Measurements from ENCODE around the gene RPS18. TPM values are rescaled to one million over a fixed set of nuclear protein-coding genes. Genes with fewer than 3 reads are reported as not detected.

Gene RPS18
- total RNA-seq, 1 donor from 2014 or later = 1,985 TPM

Other genes with a start within 250 kb of the RPS18 start
- 201 and 213 TPM in 2 replicates for gene HLA-DPA1, start 198.4 kb upstream of the RPS18 start, total RNA-seq
- gene HLA-DPB1, start 196.1 kb upstream of the RPS18 start, total RNA-seq = 93.9 and 99.1 TPM in 2 replicates
- gene COL11A2, start 79.6 kb upstream of the RPS18 start, total RNA-seq = 0.42 and 0.61 TPM in 2 replicates
- gene RXRB, start 71.4 kb upstream of the RPS18 start, total RNA-seq = 44.1 and 47.2 TPM in 2 replicates
- 60.7 and 62.1 TPM in 2 replicates for gene SLC39A7, start 71.2 kb upstream of the RPS18 start, total RNA-seq
- gene HSD17B8, start 67.4 kb upstream of the RPS18 start, total RNA-seq = 6.9 TPM in 2 replicates
- 44.0 and 46.0 TPM in 2 replicates for gene RING1, start 63.6 kb upstream of the RPS18 start, total RNA-seq
- gene VPS52, start 199 bp upstream of the RPS18 start, total RNA-seq = 64.0 and 71.6 TPM in 2 replicates
- 17.1 and 19.7 TPM in 2 replicates for gene B3GALT4, start 5.0 kb downstream of the RPS18 start, total RNA-seq
- gene WDR46, start 17.2 kb downstream of the RPS18 start, total RNA-seq = 68.2 and 70.7 TPM in 2 replicates
- gene PFDN6, start 17.5 kb downstream of the RPS18 start, total RNA-seq = 71.8 and 79.6 TPM in 2 replicates
- gene RGL2, start 26.9 kb downstream of the RPS18 start, total RNA-seq = 45.7 and 46.5 TPM in 2 replicates
- gene TAPBP, start 42.0 kb downstream of the RPS18 start, total RNA-seq = 415 TPM in 2 replicates
- gene ZBTB22, start 45.7 kb downstream of the RPS18 start, total RNA-seq = 12.4 and 13.3 TPM in 2 replicates
- 76.7 and 80.6 TPM in 2 replicates for gene DAXX, start 50.9 kb downstream of the RPS18 start, total RNA-seq
- 76.1 and 76.9 TPM in 2 replicates for gene KIFC1, start 119.7 kb downstream of the RPS18 start, total RNA-seq
- gene PHF1, start 138.9 kb downstream of the RPS18 start, total RNA-seq = 37.1 and 38.5 TPM in 2 replicates
- gene CUTA, start 146.0 kb downstream of the RPS18 start, total RNA-seq = 134 and 135 TPM in 2 replicates
- gene SYNGAP1, start 148.0 kb downstream of the RPS18 start, total RNA-seq = 31.8 and 32.4 TPM in 2 replicates
- 11.7 and 12.1 TPM in 2 replicates for gene ZBTB9, start 182.5 kb downstream of the RPS18 start, total RNA-seq

All from T-helper 1 cell treated with Interleukin-12 subunit alpha and Interleukin-12 subunit beta and Interleukin-4 antibody, amounts not matched to agents 30 ng/mL and 1 ng/mL, for 36 hours (primary cell).